Measurements from ENCODE around the gene GPN2. TPM values are rescaled to one million over a fixed set of nuclear protein-coding genes. Genes with fewer than 3 reads are reported as not detected.

Gene GPN2
- total RNA-seq, 4 donors from 2014 or later = 9.6 to 16.5 (median 14.1) TPM

- H3K27ac ChIP-seq (replicated peaks in 1 of 4) = peak overlapping the region; percentile 86 to 92 (median 88)
- H3K9me3 ChIP-seq = no peaks in the 10 kb centered on the region
- H3K4me1 ChIP-seq = peaks cover 17 to 28% (median 24%) of the 10 kb centered on the region in 4 donors
- H3K4me3 ChIP-seq = peak overlapping the region; percentile 77 to 98 (median 86)
- TF ChIP-seq POLR2AphosphoS5 (IDR thresholded peaks at IDR 0.05) = no peak
- no peak for TF ChIP-seq CTCF (IDR thresholded peaks at IDR 0.05)
- TF ChIP-seq POLR2A (IDR thresholded peaks at IDR 0.05; ENCODE audit: low read depth) = no peak
- TF ChIP-seq EP300 (IDR thresholded peaks at IDR 0.05) = no peak
- no peaks in the 10 kb centered on the region for H3K27me3 ChIP-seq
- intact Hi-C loops (cut with DNase I) = no loop called here
- peaks cover 20 to 27% (median 25%) of the 10 kb centered on the region in 4 donors for H3K36me3 ChIP-seq
- DNase-seq (ENCODE audit: extremely low spot score) = no peak
- 9% methylated on average over 6 of the region's 7 CpGs for WGBS
Measured at GRCh38 chr1:26921126-26921539, 31.1 kb upstream of the GPN2 start.

GRCh38 chr1:26915204-26915842 lies 25.2 kb upstream of the GPN2 start:
- Histone ChIP-seq H3K27me3 (no peaks in the 10 kb centered on the region), H3K9me3 (no peaks in the 10 kb centered on the region), H3K4me3 (no peak overlapping the region), H3K27ac (replicated peaks in 1 of 4) (no peak overlapping the region), H3K36me3 (peaks cover 0 to 1% (median 0%) of the 10 kb centered on the region in 4 donors), H3K4me1 (peaks cover 0 to 3% (median 0%) of the 10 kb centered on the region in 4 donors)
- DNase-seq (ENCODE audit: extremely low spot score) = no peak
- WGBS = 63% methylated on average over 5 of the region's 5 CpGs
- TF ChIP-seq POLR2A (IDR thresholded peaks at IDR 0.05; ENCODE audit: low read depth) = no peak
- TF ChIP-seq CTCF (IDR thresholded peaks at IDR 0.05) = no peak
- TF ChIP-seq EP300 (IDR thresholded peaks at IDR 0.05) = no peak
- no peak for TF ChIP-seq POLR2AphosphoS5 (IDR thresholded peaks at IDR 0.05)
- intact Hi-C loops (cut with DNase I) = no loop called here

- TF ChIP-seq POLR2A (IDR thresholded peaks at IDR 0.05; ENCODE audit: low read depth) (no peak), EP300 (IDR thresholded peaks at IDR 0.05) (no peak), POLR2AphosphoS5 (IDR thresholded peaks at IDR 0.05) (no peak), CTCF (IDR thresholded peaks at IDR 0.05) (no peak)
- 85% methylated on average over 13 of the region's 16 CpGs for WGBS
- peaks cover 0 to 7% (median 0%) of the 10 kb centered on the region in 4 donors for H3K36me3 ChIP-seq
- intact Hi-C loops (cut with DNase I) = no loop called here
- no peak within 1 kb of the TSS for H3K27ac ChIP-seq (replicated peaks in 1 of 4)
- no peaks in the 10 kb centered on the region for H3K9me3 ChIP-seq
- no peaks in the 10 kb centered on the region for H3K27me3 ChIP-seq
- H3K4me1 ChIP-seq = peaks cover 0 to 3% (median 0%) of the 10 kb centered on the region in 4 donors
- no peak for DNase-seq (ENCODE audit: extremely low spot score)
- no peak within 1 kb of the TSS for H3K4me3 ChIP-seq
Measured at GRCh38 chr1:26913754-26914619, 23.9 kb upstream of the GPN2 start, which contains the start of gene NR0B2. TSS of gene NR0B2 (minus strand) at chr1:26913975. CDS start at chr1:26913940, 35 bp downstream.

- no peak overlapping the region for H3K27ac ChIP-seq (replicated peaks in 1 of 4)
- intact Hi-C loops (cut with DNase I) = no loop called here
- no peaks in the 10 kb centered on the region for H3K27me3 ChIP-seq
- WGBS = 88% methylated on average over 3 of the region's 5 CpGs
- no peak for DNase-seq (ENCODE audit: extremely low spot score)
- no peak overlapping the region for H3K4me3 ChIP-seq
- H3K9me3 ChIP-seq = no peaks in the 10 kb centered on the region
- TF ChIP-seq CTCF (IDR thresholded peaks at IDR 0.05) (no peak), POLR2A (IDR thresholded peaks at IDR 0.05; ENCODE audit: low read depth) (no peak), POLR2AphosphoS5 (IDR thresholded peaks at IDR 0.05) (no peak)
- peaks cover 0 to 7% (median 0%) of the 10 kb centered on the region in 4 donors for H3K36me3 ChIP-seq
- peaks cover 0 to 3% (median 0%) of the 10 kb centered on the region in 4 donors for H3K4me1 ChIP-seq
Measured at GRCh38 chr1:26913389-26913753, 23.3 kb upstream of the GPN2 start.

Data from esophagus muscularis mucosa (tissue), 4 donors.